GM18508 (cell line): ENCODE results near the gene GRAMD2B.

Experiments used
- ATAC-seq: cut with Tn5 transposase; IDR thresholded peaks from one replicate; pipeline ENCODE4 v1.9.1; 2021; ENCODE audit warnings: moderate number of reproducible peaks; ENCODE audit not compliant: insufficient read depth, unreplicated experiment

GRAMD2B gene

DNA sequence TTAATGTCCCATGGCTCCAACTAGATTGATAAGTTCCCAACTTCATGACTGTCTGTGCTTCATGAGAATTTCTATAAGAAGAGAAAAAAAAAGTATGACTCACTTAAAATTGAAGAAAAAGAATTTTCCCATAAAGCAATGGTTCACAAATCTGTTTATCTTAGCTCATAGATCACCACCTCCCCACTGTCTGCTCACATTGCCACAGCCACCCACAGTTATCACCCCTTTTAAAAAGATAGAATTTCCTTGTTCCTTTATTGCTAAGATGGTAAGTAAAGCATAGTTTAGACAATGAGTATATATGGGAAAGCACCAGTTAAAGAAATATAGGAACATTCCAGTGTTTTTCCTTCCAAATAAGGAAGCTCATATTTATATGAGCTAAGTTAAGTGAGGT, 104.7 kb downstream of the GRAMD2B start:
- no peak for ATAC-seq

DNA sequence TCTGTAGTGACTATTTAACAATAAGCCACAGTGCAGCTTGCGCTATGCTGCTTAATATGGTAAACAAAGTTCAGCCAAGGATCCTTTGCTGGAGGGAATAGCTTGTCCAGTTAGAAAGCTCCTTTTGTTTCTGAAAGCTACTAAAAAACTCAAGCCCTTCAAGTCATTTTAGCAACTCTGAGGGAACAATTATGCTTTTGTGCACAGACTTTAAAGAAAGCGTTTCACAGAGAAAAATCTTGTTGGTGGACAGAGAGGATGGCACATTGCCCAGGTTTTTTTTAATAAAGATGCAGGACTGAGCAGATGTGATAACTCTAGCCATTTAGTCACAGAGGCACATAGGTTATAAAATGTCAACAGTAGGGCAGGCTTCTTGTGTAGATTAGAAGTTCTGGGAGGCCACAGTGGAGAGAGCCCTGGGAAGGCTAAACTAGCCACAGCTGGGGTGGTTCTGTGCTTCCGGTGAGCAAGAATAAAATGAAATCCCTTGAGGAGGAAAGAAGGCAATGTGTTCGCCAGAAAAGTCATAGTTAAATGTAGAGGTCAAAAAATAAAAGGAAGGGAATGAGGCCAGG, 108.4 kb downstream of the GRAMD2B start:
- no peak for ATAC-seq

DNA sequence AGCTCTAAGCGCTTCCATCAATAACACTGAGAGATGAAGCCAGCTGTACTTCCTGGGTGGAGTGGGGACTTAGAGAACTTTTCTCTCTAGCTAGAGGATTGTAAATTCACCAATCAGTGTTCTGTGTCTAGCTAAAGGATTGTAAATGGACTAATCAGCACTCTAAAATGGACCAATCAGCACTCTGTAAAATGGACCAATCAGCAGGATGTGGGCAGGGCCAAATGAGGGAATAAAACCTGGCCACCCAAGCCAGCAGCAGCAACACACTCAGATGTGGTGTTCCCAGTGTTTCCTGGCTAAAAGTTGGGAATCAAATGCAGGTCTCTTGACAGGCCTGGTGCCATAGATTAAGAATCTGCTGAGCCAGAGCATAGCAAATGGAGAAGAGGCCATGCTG, 111.3 kb downstream of the GRAMD2B start:
- ATAC-seq = no peak

DNA sequence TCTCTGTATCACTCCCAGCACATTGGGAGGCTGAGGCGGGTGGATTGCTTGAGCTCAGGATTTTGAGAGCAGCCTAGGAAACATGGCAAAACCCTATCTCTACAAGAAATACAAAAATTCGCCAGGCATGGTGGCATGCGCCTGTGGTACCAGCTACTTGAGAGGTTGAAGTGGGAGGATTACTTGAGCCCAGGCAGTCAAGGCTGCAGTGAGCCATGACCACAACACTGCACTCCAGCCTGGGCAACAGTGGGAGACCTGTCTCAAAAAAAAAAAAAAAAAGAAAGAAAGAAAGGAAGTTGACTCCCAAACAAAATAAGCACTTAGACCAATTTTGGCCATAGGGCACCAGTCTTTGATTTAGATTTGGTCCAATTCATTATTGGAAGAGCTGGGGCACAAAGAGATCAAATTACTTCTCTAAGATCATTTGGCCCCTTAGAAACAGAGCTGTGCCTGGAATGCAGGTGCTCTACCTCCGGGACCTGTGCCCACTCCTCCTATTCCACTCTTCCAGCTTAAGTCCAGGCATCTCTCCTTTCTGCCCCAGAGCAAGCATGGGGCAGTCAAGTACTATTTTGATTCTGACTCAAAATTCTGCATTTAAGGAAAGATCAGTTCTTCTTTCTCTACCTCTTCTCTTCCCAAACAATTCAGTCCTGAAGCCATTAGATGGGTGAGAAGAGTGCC, 112.8 kb downstream of the GRAMD2B start:
- no peak for ATAC-seq

DNA sequence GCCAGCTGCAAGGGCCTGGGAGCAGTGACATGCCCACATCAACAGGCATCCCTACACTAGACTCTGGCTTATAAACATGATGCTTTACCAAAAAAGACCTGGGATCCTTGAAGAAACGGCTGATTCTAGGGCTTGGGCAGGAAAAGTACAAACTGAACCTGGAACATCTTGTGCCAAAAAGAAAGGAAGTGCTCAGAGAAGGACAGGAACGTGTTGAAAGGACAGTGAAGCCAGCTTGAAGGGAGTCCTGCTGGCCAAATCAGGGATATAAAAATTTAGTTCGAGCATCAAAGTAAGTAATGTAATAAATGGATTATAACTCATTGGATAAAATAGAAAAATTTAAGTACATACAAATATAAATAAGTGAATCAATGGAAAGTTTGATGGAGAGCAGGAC, 113.7 kb downstream of the GRAMD2B start:
- no peak for ATAC-seq

DNA sequence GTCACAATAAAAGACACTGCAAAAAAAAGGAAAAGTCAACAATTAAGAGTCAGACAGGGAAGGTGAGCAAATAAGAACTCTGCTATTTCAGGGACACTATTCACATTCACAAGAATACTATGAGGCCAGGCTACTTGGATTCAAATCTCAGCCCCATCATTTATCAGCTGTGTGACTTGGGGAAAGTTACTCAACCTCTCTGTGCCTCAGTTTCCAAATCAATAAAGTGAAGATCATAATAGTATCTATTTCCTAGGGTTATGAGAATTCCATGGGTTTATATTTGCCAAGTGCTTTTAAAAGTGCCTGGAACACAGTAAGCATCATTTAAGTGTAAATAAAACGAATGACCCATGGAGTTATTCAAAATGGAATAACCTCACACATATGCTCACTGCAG, 115.4 kb downstream of the GRAMD2B start:
- no peak for ATAC-seq

DNA sequence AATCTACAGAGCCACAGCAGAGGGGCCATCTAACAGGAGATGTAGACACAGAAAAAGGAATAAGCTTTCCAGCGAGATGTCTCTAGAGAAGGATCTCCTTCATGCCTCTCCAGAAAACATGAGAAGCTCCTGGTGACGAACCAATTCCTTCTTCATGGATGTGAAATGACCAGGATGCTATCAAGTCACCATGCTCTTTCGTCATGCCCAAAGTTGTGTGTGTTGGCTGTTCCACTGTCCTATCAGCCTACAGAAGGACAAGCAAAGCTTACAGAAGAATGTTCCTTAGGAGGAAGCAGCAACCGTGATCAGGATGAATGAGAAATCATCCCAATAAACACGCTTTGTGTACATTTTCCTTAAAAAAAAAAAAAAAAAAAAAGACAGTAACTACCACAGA, 117.4 kb downstream of the GRAMD2B start:
- no peak for ATAC-seq

DNA sequence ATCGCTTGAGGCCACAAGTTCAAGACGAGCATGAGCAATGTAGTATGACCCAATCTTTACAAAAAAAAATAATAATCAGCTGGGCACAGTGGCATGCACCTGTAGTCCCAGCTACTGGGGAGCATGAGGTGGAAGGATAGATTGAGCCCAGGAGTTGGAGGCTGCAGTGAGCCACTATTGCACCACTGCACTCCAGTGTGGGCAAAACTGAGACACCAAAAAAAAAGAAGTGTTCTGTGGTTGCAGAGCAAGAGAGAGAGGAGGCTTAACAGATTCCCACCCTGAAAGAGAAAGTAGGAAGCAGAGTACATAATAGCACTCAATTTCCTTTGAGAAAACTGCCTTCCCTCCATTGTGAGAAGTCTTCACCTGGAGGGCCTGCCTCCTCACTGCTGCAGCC, 119.2 kb downstream of the GRAMD2B start:
- no peak for ATAC-seq

DNA sequence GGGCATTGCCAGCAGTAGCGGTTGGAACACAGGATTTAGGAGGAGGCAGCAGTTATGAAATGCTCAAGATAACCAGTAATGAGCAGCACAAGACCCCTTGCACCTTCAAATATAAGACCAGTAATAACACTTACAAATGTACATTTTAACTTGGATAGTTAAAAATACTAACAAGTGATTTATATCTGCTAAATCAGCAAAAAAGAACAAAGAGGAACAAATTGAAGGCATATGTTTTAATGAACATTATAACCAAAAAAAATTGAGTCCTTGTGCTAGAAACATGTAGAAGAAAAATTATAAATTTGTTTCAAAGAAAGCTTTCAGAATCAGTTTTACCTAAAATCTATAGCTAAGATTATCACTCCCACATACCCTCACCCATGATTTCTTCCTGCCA, 119.8 kb downstream of the GRAMD2B start:
- no peak for ATAC-seq

DNA sequence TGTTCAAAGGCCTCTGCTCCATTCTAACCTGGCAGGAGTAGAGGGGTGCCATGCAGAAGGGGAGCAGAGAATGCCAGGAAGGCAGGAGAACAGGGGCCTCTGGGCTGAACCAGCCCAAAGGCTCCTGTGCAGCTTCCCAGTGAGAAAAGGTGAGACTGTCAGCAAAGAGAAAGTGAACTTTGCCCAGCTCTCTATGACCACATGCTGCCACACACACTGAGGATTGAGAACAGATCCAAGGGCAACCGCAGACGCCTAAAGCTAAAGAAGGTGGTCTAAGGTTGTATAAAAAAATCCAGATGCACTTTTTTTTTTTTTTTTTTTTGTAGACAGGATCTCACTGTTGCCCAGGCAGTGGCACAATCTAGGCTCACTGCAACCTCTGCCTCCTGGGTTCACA, 120.5 kb downstream of the GRAMD2B start:
- no peak for ATAC-seq
